Pancreas (tissue), 10 donors: ENCODE data around the gene APOC3. TPM values are rescaled to one million over a fixed set of nuclear protein-coding genes. Genes with fewer than 3 reads are reported as not detected.

Source experiments
- ATAC-seq, 4 donors: fragments of 200-7000 bp; cut with Tn5 transposase; one replicate each; pipeline versions ENCODE4 v1.8.0 to v1.9.1; 2020; ENCODE audit warnings: mild to moderate bottlenecking in 4 of 4, moderate library complexity in 4 of 4
- DNase-seq, 6 donors: peaks; one replicate each; pipeline ENCODE4 v3.0.0-alpha.2; 2020
- FAIRE-seq: peaks from 2 replicates; lab custom pipeline; 2012; peaks lifted over from hg19 to GRCh38; lab: Jason Lieb, UNC
- H3K27ac ChIP-seq, 4 donors: fragments of 200-600 bp; sonication (generic); 1 replicate in 3 of 4; 2 replicates in 1 of 4; pipeline versions ENCODE4 v1.5.0 to v1.8.0; 2020
- H3K27me3 ChIP-seq, 4 donors: fragments of 200-600 bp; one replicate each; pipeline ENCODE4 v1.8.0; 2021
- H3K36me3 ChIP-seq, 3 donors: fragments of 200-600 bp; sonication (generic) in 1 of 3; one replicate each; pipeline versions ENCODE4 v1.5.0 to v1.8.0; 2020 to 2021
- H3K4me1 ChIP-seq, 3 donors: fragments of 200-600 bp; one replicate each; pipeline ENCODE4 v1.8.0; 2021
- H3K4me3 ChIP-seq, 4 donors: fragments of 200-600 bp; sonication (generic) in 2 of 4; one replicate each; pipeline versions ENCODE4 v1.5.0 to v1.8.0; 2020 to 2021
- H3K9me3 ChIP-seq, 4 donors: fragments of 200-600 bp; one replicate each; pipeline ENCODE4 v1.8.0; 2021
- CTCF ChIP-seq, 4 donors: fragments of 200-600 bp; sonication (generic) in 3 of 4; IDR thresholded peaks; one replicate each; pipeline versions ENCODE4 v1.5.0 to v1.8.0; 2021; ENCODE audit warnings: antibody characterized with exemption in 4 of 4
- WGBS, 2 donors: extraction: QIAGEN DNeasy Blood & Tissue Kit; methylation state at CpG; one replicate each; pipeline ENCODE4 v1.1.7; 2013; 5-methylcytosine and 5-hydroxymethylcytosine counted together
- intact Hi-C, 3 donors: fragments of 100-400 bp; cut with DNase I; formaldehyde crosslinking; loops; one replicate each; pipeline versions ENCODE4 v1.11.1 to v1.14.2; 2022
- polyA plus RNA-seq, 2 donors: library from polyadenylated mRNA; stranded (reverse); fragments of 200-250 nt; gene quantifications; one replicate each; pipeline ENCODE4 v1.2.3, GENCODE V29; 2013
- total RNA-seq, 6 donors: library from RNA; stranded (reverse); fragmentation: NEBNext Ultra II Directional in 4 of 6; extraction: Animal tissue kit (Norgen Biotek cat#: 25700) in 4 of 6; gene quantifications; one replicate each; pipeline versions ENCODE4 v1.2.1 to v1.2.4, GENCODE V29; 2021 to 2023
- donor health status: healthy with polysubstance abuse.
- donor health status: DM: no; HTN: no; CAD: no; lungs with moderate emphysema.
- donor health status: DM: no; HTN: no; CAD: no.
- donor health status: control.
- donor health status: control.
- donor health status: Bipolar disorder and iron deficiency.
- donor health status: DM: yes; HTN: yes; CAD: no.
- donor health status: DM: no; HTN: no; CAD: no.
- donor health status: DM: no; HTN: no; CAD: no.
- donor health status: DM: yes; HTN: yes; CAD: no.

Gene APOC3
- total and polyA plus RNA-seq, 8 donors, result 2.9 to 3.7 TPM; not detected in 6

GRCh38 chr11:116847612-116848011 is 17.9 kb downstream of the APOC3 start:
- no peak overlapping the region for H3K4me3 ChIP-seq
- H3K9me3 ChIP-seq, result no peaks in the 10 kb centered on the region
- WGBS, 2 donors, result 97 to 100% methylated on average over 4 of the region's 4 CpGs
- H3K27me3 ChIP-seq, result no peaks in the 10 kb centered on the region
- H3K27ac ChIP-seq, result no peak overlapping the region
- no peak for DNase-seq
- TF ChIP-seq CTCF (IDR thresholded peaks at IDR 0.05), result no peak
- FAIRE-seq, result no peak
- H3K36me3 ChIP-seq, result peaks cover 0 to 45% (median 15%) of the 10 kb centered on the region in 3 donors
- intact Hi-C loops, result no loop called here
- H3K4me1 ChIP-seq, result peaks cover 0 to under 1% (median 0%) of the 10 kb centered on the region in 3 donors
- ATAC-seq, result no peak

GRCh38 chr11:116849060-116849459 is 19.4 kb downstream of the APOC3 start:
- H3K9me3 ChIP-seq, result no peaks in the 10 kb centered on the region
- H3K27me3 ChIP-seq, result no peaks in the 10 kb centered on the region
- H3K27ac ChIP-seq, result no peak overlapping the region
- peaks cover 0 to 43% (median 15%) of the 10 kb centered on the region in 3 donors for H3K36me3 ChIP-seq
- no peak overlapping the region for H3K4me3 ChIP-seq
- intact Hi-C loops, result no loop called here
- peaks cover 0 to 5% (median 0%) of the 10 kb centered on the region in 3 donors for H3K4me1 ChIP-seq
- no peak for TF ChIP-seq CTCF (IDR thresholded peaks at IDR 0.05)
- FAIRE-seq (no peak), ATAC-seq (no peak), DNase-seq (no peak)
- 94 to 95% methylated on average over 12 of the region's 12 CpGs for WGBS, 2 donors

- ATAC-seq (no peak), FAIRE-seq (no peak), DNase-seq (no peak)
- Histone ChIP-seq H3K36me3 (peaks cover 0 to 39% (median 15%) of the 10 kb centered on the region in 3 donors), H3K4me1 (peaks cover 0 to 5% (median 0%) of the 10 kb centered on the region in 3 donors), H3K4me3 (no peak overlapping the region), H3K9me3 (no peaks in the 10 kb centered on the region), H3K27ac (no peak overlapping the region), H3K27me3 (no peaks in the 10 kb centered on the region)
- intact Hi-C loops, result no loop called here
- no peak for TF ChIP-seq CTCF (IDR thresholded peaks at IDR 0.05)
- 91 to 93% methylated on average over 6 of the region's 6 CpGs for WGBS, 2 donors
Measured at GRCh38 chr11:116849486-116849885, 19.8 kb downstream of the APOC3 start.

GRCh38 chr11:116851626-116852025 is 21.9 kb downstream of the APOC3 start:
- intact Hi-C loops, result no loop called here
- peaks cover 0 to 5% (median 0%) of the 10 kb centered on the region in 3 donors for H3K4me1 ChIP-seq
- TF ChIP-seq CTCF (IDR thresholded peaks at IDR 0.05), result no peak
- ATAC-seq (peak in 1 of 4 donors; percentile 36), FAIRE-seq (no peak), DNase-seq (no peak)
- H3K9me3 ChIP-seq, result no peaks in the 10 kb centered on the region
- no peak overlapping the region for H3K27ac ChIP-seq
- 85 to 95% methylated on average over 7 of the region's 7 CpGs for WGBS, 2 donors
- H3K36me3 ChIP-seq, result peaks cover 0 to 27% (median 11%) of the 10 kb centered on the region in 3 donors
- no peak overlapping the region for H3K4me3 ChIP-seq
- no peaks in the 10 kb centered on the region for H3K27me3 ChIP-seq

GRCh38 chr11:116852261-116853031 is 22.7 kb downstream of the APOC3 start:
- peak overlapping the region in 1 of 4 donors; percentile 8 for H3K27ac ChIP-seq
- FAIRE-seq (peak; percentile 43), ATAC-seq (peak in 3 of 4 donors; percentile 20 to 42 (median 37)), DNase-seq (no peak)
- peaks cover 0 to 5% (median 0%) of the 10 kb centered on the region in 3 donors for H3K4me1 ChIP-seq
- no peak overlapping the region for H3K4me3 ChIP-seq
- H3K36me3 ChIP-seq, result peaks cover 0 to 25% (median 3%) of the 10 kb centered on the region in 3 donors
- H3K9me3 ChIP-seq, result no peaks in the 10 kb centered on the region
- TF ChIP-seq CTCF (IDR thresholded peaks at IDR 0.05), result no peak
- intact Hi-C loops, result no loop called here
- no peaks in the 10 kb centered on the region for H3K27me3 ChIP-seq
- 62 to 64% methylated on average over 5 of the region's 5 CpGs for WGBS, 2 donors
